KOPT-K1 (cell line): Measurements from ENCODE around the gene CTSS.

Experiments used
- H3K27ac ChIP-seq: fragments of 200-600 bp; sonication (generic); 2 replicates; pipeline ENCODE4 v1.5.1; 2016; ENCODE audit warnings: antibody characterized with exemption, mild to moderate bottlenecking, low read depth, low read length; ENCODE audit not compliant: poor library complexity, severe bottlenecking
- H3K36me3 ChIP-seq: fragments of 200-600 bp; sonication (generic); 2 replicates; pipeline ENCODE4 v1.5.1; 2017; ENCODE audit warnings: antibody characterized with exemption, mild to moderate bottlenecking, low read length, moderate library complexity; ENCODE audit not compliant: insufficient read depth
- H3K9me3 ChIP-seq: fragments of 200-600 bp; sonication (generic); 2 replicates; pipeline ENCODE4 v1.5.1; 2017; ENCODE audit warnings: antibody characterized with exemption, low read length, mild to moderate bottlenecking; ENCODE audit not compliant: insufficient read depth, poor library complexity, severe bottlenecking

Gene CTSS

DNA sequence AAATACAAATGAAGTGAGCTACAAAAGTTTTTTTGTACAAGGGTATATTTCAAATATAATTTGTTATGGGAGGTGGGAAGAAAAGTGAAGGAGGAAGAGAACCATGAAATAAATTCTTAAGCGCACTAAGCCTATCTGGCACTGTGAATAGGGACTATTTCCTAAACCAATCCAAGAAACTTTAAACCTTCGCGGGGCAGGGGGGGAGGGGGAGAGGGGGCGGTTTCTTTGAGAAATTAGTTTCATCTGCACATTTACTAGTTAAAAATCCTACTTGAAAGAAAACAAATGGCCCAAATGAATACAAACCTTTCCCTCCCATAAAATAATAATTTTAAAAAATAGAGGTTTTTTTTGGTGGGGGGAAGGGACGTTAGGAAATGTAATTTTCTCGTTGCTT, 69.0 kb downstream of the CTSS start:
- H3K9me3 ChIP-seq, result no peaks in the 10 kb centered on the region
- H3K27ac ChIP-seq, result peak overlapping the region; percentile 52
- peaks cover 32% of the 10 kb centered on the region for H3K36me3 ChIP-seq

DNA sequence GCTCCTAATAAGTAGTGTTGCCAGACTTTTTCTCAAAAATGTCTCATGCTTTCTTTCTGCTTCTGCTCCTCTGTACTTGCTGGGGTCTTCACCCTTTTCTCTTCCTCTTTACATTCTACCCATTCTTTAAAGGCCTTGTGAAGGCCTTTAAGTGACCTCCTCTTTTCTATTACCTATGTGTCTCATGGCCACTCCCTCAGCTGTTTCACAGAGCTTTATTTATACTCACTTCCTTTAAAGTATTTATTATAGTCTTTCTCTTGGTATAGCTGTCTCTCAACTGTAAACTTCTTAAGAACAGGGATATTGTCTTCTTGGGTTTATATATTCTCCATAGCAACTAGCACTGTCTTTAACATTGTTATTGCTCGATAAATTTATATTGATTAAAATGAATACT, 69.4 kb downstream of the CTSS start:
- Histone ChIP-seq H3K9me3 (no peaks in the 10 kb centered on the region), H3K27ac (no peak overlapping the region), H3K36me3 (peaks cover 36% of the 10 kb centered on the region)

DNA sequence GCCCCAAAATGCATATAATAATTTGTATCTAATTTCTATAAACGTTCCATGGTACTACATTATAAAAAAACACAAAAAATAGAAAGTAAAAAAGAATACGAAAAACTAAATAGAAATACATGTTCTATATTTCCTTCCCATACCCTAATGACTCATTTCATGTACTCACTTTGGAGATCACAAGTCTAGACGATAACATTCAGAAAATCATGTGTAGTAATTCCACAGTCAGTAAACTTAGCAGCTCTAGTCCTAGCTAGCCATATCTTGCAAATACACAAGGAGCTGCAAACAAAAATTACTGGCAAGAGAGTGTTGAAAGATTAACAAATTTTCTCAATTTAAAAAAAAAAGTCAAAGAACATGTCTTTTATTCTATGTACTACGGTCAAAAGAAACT, 70.0 kb downstream of the CTSS start:
- Histone ChIP-seq H3K9me3 (no peaks in the 10 kb centered on the region), H3K36me3 (peaks cover 42% of the 10 kb centered on the region), H3K27ac (no peak overlapping the region)

DNA sequence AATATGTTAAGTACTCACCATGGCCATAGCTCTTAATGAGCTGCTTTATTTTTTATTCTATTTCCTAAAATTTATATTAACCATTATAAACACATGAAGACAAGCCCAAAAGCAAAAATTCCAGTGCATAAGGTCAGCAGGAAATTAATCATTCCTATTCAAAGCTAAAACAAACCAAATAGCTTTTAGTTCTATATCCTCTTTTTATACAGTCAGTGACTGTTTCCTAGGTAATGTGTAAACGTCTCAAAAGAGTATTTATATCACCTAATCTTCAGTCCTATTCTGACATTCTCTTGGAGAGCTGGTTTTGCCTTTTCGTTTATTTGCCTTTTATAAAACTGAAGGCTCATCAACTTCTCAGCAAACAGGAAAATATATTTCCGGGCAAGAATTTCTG, 72.9 kb downstream of the CTSS start:
- H3K27ac ChIP-seq, result no peak overlapping the region
- H3K9me3 ChIP-seq, result no peaks in the 10 kb centered on the region
- H3K36me3 ChIP-seq, result peaks cover 64% of the 10 kb centered on the region

- Histone ChIP-seq H3K9me3 (no peaks in the 10 kb centered on the region), H3K27ac (no peak overlapping the region), H3K36me3 (peaks cover 62% of the 10 kb centered on the region)
Observed at GRCh38 chr1:150688763-150689162, 76.8 kb downstream of the CTSS start.

GRCh38 chr1:150686275-150686674, 79.3 kb downstream of the CTSS start:
- H3K36me3 ChIP-seq, result peaks cover 50% of the 10 kb centered on the region
- no peaks in the 10 kb centered on the region for H3K9me3 ChIP-seq
- H3K27ac ChIP-seq, result no peak overlapping the region

DNA sequence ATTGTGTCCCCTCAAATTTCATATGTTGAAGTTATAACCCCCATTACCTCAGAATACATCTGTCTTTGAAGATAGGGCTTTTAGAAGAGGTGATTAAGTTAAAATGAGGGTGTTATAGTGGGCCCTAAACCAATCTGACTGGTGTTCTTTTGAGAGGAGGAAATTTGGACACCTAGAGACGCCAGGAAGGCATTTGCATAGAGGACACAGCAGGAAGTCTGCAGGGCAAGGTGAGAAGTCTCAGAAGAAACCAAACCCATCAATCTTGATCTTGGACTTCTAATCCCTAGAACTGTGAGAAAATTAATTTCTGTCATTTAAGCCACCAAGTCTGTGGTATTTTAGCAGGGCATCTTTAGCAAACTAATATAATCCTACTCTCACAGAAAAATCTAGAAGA, 81.7 kb downstream of the CTSS start:
- no peaks in the 10 kb centered on the region for H3K9me3 ChIP-seq
- H3K36me3 ChIP-seq, result peaks cover 37% of the 10 kb centered on the region
- H3K27ac ChIP-seq, result no peak overlapping the region
